ENCODE data around the gene LRMDA. TPM values are rescaled to one million over a fixed set of nuclear protein-coding genes. Genes with fewer than 3 reads are reported as not detected.

The LRMDA gene
- total and polyA plus RNA-seq, 2 of the 8 experiments (the other 6 are each of a cell fraction or from before 2014, with no cell fraction given): 0.86 to 2.8 TPM

DNA sequence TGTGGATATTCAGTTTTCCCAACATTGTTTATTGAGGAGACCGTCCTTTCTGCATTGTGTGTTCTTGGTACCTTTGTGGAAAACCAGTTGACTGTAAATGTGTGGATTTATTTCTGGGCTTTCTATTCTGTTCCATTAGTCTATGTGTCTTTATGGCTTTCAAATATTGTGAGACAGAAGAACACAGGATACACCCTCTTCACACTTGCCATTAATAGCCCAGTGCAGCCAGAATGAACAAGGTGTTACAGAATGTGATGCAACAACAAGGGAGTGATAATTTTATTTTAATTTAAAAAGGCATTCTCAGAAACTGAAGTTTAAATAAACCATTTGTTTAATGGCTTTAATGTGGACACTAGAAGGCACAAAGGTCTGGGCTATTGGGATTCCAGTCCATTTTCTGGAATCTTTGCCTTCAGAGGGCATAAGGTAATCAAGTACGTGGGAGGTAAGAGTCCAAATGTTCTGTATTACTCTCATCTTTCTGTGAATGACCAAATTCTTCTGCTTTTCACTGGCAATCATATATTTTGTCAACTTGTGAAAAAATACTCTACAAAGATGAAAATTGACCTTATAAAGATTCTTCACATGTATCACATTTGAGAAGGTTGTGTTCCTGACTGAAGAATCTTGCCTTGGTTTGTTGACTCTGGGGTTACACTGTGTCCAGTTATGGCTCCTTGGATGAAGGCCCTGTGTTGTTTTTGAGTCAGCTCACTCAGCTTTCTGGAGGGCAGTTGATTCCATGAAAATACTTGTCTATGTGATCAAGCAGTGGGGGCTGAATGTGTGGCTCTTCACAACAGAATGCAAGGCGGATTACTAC lies 962.7 kb downstream of the LRMDA start:
- ChIA-PET POLR2A (ENCODE audit: partially characterized antibody) (no interaction called here), CTCF (ENCODE audit: partially characterized antibody) (no interaction called here)
- no peak overlapping the region for H4K5ac ChIP-seq (ENCODE audit: insufficient read length, low read depth, low read length)
- H3K14ac ChIP-seq (ENCODE audit: insufficient read length): no peak overlapping the region
- no peak overlapping the region for H2AFZ ChIP-seq (ENCODE audit: low read length)
- H3K27ac ChIP-seq (ENCODE audit: low read depth, low read length): no peak overlapping the region
- H3K56ac ChIP-seq (replicated peaks; ENCODE audit: insufficient read length, low read depth, low read length): no peak overlapping the region
- H3K4me3 ChIP-seq (ENCODE audit: extremely low read depth in 1 of 4, insufficient read depth in 2 of 4, low read depth in 3 of 4, low read length in 4 of 4): no peak overlapping the region
- DNase-seq (ENCODE audit: low read depth in 1 of 2, low spot score in 2 of 2) (no peak), FAIRE-seq (no peak)
- H2BK12ac ChIP-seq (ENCODE audit: low read depth, low read length): no peak overlapping the region
- no peak overlapping the region for H3K9ac ChIP-seq (replicated peaks in 1 of 4; ENCODE audit: extremely low read depth in 1 of 4, low read depth in 3 of 4, low read length in 3 of 4)
- H3K4ac ChIP-seq (replicated peaks; ENCODE audit: insufficient read length, low read depth, low read length): no peak overlapping the region
- no peaks in the 10 kb centered on the region for H3K23me2 ChIP-seq (ENCODE audit: low read depth, low read length)
- no peak overlapping the region for H2BK20ac ChIP-seq (ENCODE audit: low read length)
- no peak overlapping the region for H2BK5ac ChIP-seq (ENCODE audit: low read depth, low read length)
- H3K27me3 ChIP-seq (replicated peaks in 1 of 4; ENCODE audit: control insufficient read depth in 3 of 4, extremely low read depth in 1 of 4, insufficient read depth in 3 of 4, low read length in 3 of 4): no peaks in the 10 kb centered on the region
- no peak overlapping the region for H4K8ac ChIP-seq (ENCODE audit: extremely low read depth, insufficient read depth, low read length)
- peaks cover 0 to 8% (median 5%) of the 10 kb centered on the region in 4 experiments; a peak in 4 of 7 replicates for H3K4me1 ChIP-seq (replicated peaks in 1 of 4; ENCODE audit: control insufficient read depth in 3 of 4, insufficient read depth in 4 of 4, low read length in 3 of 4)
- no peaks in the 10 kb centered on the region for H3K79me1 ChIP-seq (ENCODE audit: low read depth, low read length)
- WGBS, 2 experiments (ENCODE audit: extremely low coverage in 1 of 2, insufficient coverage in 1 of 2, insufficient read length in 1 of 2, insufficient replicate concordance in 2 of 2, low coverage in 1 of 2, low lambda C conversion rate in 2 of 2, missing lambda C conversion rate in 1 of 2): 92% methylated on average over 3 of the region's 3 CpGs; no CpG with 5 or more reads in 1 of the 2 experiments
- H3K18ac ChIP-seq (ENCODE audit: extremely low read depth, low read length): no peak overlapping the region
- no peak overlapping the region for H2BK120ac ChIP-seq (replicated peaks; ENCODE audit: low read depth, low read length)
- TF ChIP-seq FOSL1 (IDR thresholded peaks at IDR 0.05; ENCODE audit: insufficient read depth, low read depth, low read length) (no peak), RBBP5 (IDR thresholded peaks at IDR 0.05; ENCODE audit: borderline replicate concordance, low read depth, low read length) (no peak), YY1 (IDR thresholded peaks at IDR 0.05; ENCODE audit: low read depth, low read length) (no peak), JUN (IDR thresholded peaks at IDR 0.05; ENCODE audit: low read depth, low read length) (no peak), TBP (IDR thresholded peaks at IDR 0.05; ENCODE audit: low read depth, low read length) (no peak), ZNF274 (IDR thresholded peaks at IDR 0.05; ENCODE audit: borderline replicate concordance, extremely low read depth, low read length) (no peak), CHD2 (IDR thresholded peaks at IDR 0.05; ENCODE audit: low read length) (no peak), CHD1 (IDR thresholded peaks at IDR 0.05; ENCODE audit: low read depth, low read length) (no peak), NRF1 (IDR thresholded peaks at IDR 0.05; ENCODE audit: low read depth, low read length) (no peak), CTBP2 (IDR thresholded peaks at IDR 0.05; ENCODE audit: borderline replicate concordance, insufficient read depth, insufficient read length, low read length) (no peak), RXRA (IDR thresholded peaks at IDR 0.05; ENCODE audit: insufficient read depth, low read depth, low read length) (no peak), ASH2L (IDR thresholded peaks at IDR 0.05; ENCODE audit: low read length) (no peak)
- H3K36me3 ChIP-seq (ENCODE audit: control insufficient read depth in 2 of 4, insufficient read depth in 4 of 4, low read length in 3 of 4): no peaks in the 10 kb centered on the region
- H3K23ac ChIP-seq (ENCODE audit: insufficient read length): no peak overlapping the region
- H3K4me2 ChIP-seq (ENCODE audit: insufficient read depth in 1 of 2, low read depth in 2 of 2, low read length in 2 of 2): no peak overlapping the region
- H4K20me1 ChIP-seq (replicated peaks in 1 of 2; ENCODE audit: control insufficient read depth in 1 of 2, insufficient read depth in 2 of 2, low read length in 2 of 2): no peaks in the 10 kb centered on the region
- no peaks in the 10 kb centered on the region for H3K79me2 ChIP-seq (ENCODE audit: control insufficient read depth in 1 of 2, insufficient read depth in 2 of 2, low read length in 2 of 2)
- H2AK5ac ChIP-seq (ENCODE audit: low read depth, low read length): no peak overlapping the region
- no peak overlapping the region for H2BK15ac ChIP-seq (ENCODE audit: low read length)
- no peak overlapping the region for H4K91ac ChIP-seq (replicated peaks; ENCODE audit: insufficient read length, low read length)
- H3K9me3 ChIP-seq (ENCODE audit: insufficient read depth in 2 of 2, low read depth in 1 of 2, low read length in 1 of 2): no peaks in the 10 kb centered on the region
